ENCODE data around the gene TSPAN31. TPM values are rescaled to one million over a fixed set of nuclear protein-coding genes. Genes with fewer than 3 reads are reported as not detected.
"Not testable (repeated sequence)": the region's sequence is repeated elsewhere in the genome, so short reads cannot be mapped to it uniquely, and the experiment has no call there.

TSPAN31 gene
- total RNA-seq, 5 donors from 2014 or later (not counting 1 experiment from before 2014, with no cell fraction given), result 12.8 to 25.6 (median 15.5) TPM

DNA sequence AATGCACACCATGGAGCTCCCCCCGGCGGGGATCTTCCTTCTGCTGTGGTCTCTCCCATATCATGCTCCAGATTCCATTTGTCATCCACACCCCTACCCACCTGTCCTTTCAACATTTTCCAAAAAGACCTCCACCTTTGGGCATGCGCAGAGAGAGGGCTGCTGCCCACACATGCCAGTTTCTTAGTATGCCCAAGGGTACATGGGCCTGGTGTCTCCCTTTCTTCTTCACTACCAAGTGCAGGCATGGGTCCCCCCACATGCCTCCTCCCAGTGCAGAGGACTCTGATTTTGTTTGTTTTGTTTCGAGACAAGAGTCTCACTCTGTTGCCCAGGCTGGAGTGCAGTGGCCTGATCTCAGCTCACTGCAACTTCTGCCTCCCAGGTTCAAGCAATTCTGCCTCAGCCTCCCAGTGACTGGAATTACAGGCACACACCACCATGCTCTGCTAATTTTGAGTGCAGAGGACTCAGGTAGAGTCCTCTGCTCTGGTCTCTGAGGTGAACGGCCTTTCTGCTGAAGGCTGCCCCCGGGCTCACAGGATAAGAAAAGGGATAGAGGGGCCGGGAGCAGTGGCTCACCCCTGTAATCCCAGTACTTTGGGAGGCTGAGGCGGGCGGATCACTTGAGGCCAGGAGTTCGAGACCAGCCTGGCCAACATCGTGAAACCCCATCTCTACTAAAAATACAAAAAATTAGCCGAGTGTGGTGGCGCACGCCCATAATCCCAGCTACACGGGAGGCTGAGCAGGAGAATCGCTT, 22.8 kb upstream of the TSPAN31 start:
- Mint-ChIP-seq H3K36me3 (peaks cover 32% of the 10 kb centered on the region), H3K27ac (peak overlapping the region; percentile 70 to 79), H3K4me1 (peaks cover 18 to 24% (median 19%) of the 10 kb centered on the region in 3 donors)
- H3K4me3 Mint-ChIP-seq; H3K27ac ChIP-seq (ENCODE audit: low read length); H3K9me3 ChIP-seq; H3K27me3 Mint-ChIP-seq; ATAC-seq (replicated peaks in 1 of 4); H3K9me3 Mint-ChIP-seq; CTCF ChIA-PET; DNase-seq; H3K4me3 ChIP-seq (ENCODE audit: control insufficient read depth in 1 of 2, extremely low read depth in 1 of 2, low read length in 1 of 2); H3K27me3 ChIP-seq (replicated peaks in 1 of 2; ENCODE audit: control insufficient read depth in 2 of 2, extremely low read depth in 1 of 2, insufficient read depth in 2 of 2, low read length in 1 of 2); POLR2A ChIA-PET: not testable (repeated sequence)
- H3K4me1 ChIP-seq (ENCODE audit: control insufficient read depth in 1 of 2, extremely low read depth in 1 of 2, insufficient read depth in 2 of 2, low read length in 2 of 2), result peaks cover 0 to 15% of the 10 kb centered on the region in 2 experiments
- H3K36me3 ChIP-seq (ENCODE audit: control insufficient read depth in 2 of 2, extremely low read depth in 1 of 2, insufficient read depth in 1 of 2, low read length in 1 of 2), result peaks cover 32 to 56% of the 10 kb centered on the region in 2 donors
- WGBS (ENCODE audit: insufficient coverage), result 93% methylated on average over 5 of the region's 16 CpGs

GRCh38 chr12:57722716-57723629, 21.9 kb upstream of the TSPAN31 start:
- H3K4me1 ChIP-seq (ENCODE audit: control insufficient read depth in 1 of 2, extremely low read depth in 1 of 2, insufficient read depth in 2 of 2, low read length in 2 of 2), result peaks cover 0 to 15% of the 10 kb centered on the region in 2 experiments
- ATAC-seq (replicated peaks in 1 of 4), result peak in 1 of 4 experiments; percentile 29
- Mint-ChIP-seq H3K4me1 (peaks cover 19 to 24% (median 19%) of the 10 kb centered on the region in 3 donors), H3K9me3 (no peaks in the 10 kb centered on the region), H3K36me3 (peaks cover 34% of the 10 kb centered on the region), H3K27me3 (no peaks in the 10 kb centered on the region), H3K27ac (peak overlapping the region; percentile 38 to 66), H3K4me3 (no peak overlapping the region)
- H3K27ac ChIP-seq (ENCODE audit: low read length), result no peak overlapping the region
- WGBS (ENCODE audit: insufficient coverage), result 83% methylated on average over 2 of the region's 11 CpGs
- CTCF ChIA-PET, result interaction anchor here in 1 of 2 donors (0.6 kb wide), 1 partner anchor 1805 kb away, joined by 3 read pairs; no protein-coding TSS in a partner anchor
- no peaks in the 10 kb centered on the region for H3K9me3 ChIP-seq
- no peak overlapping the region for H3K4me3 ChIP-seq (ENCODE audit: control insufficient read depth in 1 of 2, extremely low read depth in 1 of 2, low read length in 1 of 2)
- no peaks in the 10 kb centered on the region for H3K27me3 ChIP-seq (replicated peaks in 1 of 2; ENCODE audit: control insufficient read depth in 2 of 2, extremely low read depth in 1 of 2, insufficient read depth in 2 of 2, low read length in 1 of 2)
- POLR2A ChIA-PET, result interaction anchor here in 1 of 2 donors (0.6 to 0.7 kb wide), 2 partner anchors 128 to 1711 kb away, joined by 6 to 8 read pairs; no protein-coding TSS in a partner anchor
- DNase-seq, result no peak
- peaks cover 28 to 59% of the 10 kb centered on the region in 2 donors for H3K36me3 ChIP-seq (ENCODE audit: control insufficient read depth in 2 of 2, extremely low read depth in 1 of 2, insufficient read depth in 1 of 2, low read length in 1 of 2)

DNA sequence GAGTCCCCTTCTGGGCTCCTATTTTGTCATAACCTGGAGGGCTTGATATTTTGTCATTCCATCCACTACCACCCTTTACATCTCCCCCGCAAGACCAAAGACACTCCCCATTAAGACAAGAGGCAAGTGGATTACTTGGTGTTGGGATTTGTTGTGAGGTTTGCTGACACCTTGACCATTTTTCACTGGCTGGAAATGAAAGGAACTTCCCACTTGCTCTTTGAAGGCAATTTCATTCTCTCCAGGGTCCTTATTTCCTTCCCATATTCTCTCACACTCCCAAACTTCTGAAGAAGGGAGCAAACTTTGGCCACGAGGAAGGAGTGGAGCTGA, 21.2 kb upstream of the TSPAN31 start:
- no peak for ATAC-seq (replicated peaks in 1 of 4)
- POLR2A ChIA-PET, result no interaction called here
- no CpG with 5 or more reads among the region's 2 CpGs for WGBS (ENCODE audit: insufficient coverage)
- H3K4me1 Mint-ChIP-seq, result peaks cover 19 to 24% (median 19%) of the 10 kb centered on the region in 3 donors
- no peak overlapping the region for H3K4me3 ChIP-seq (ENCODE audit: control insufficient read depth in 1 of 2, extremely low read depth in 1 of 2, low read length in 1 of 2)
- no peaks in the 10 kb centered on the region for H3K27me3 Mint-ChIP-seq
- H3K4me1 ChIP-seq (ENCODE audit: control insufficient read depth in 1 of 2, extremely low read depth in 1 of 2, insufficient read depth in 2 of 2, low read length in 2 of 2), result peaks cover 0 to 15% of the 10 kb centered on the region in 2 experiments
- CTCF ChIA-PET, result interaction anchor here in 1 of 2 donors (0.6 kb wide), 1 partner anchor 1805 kb away, joined by 3 read pairs; no protein-coding TSS in a partner anchor
- peaks cover 36% of the 10 kb centered on the region for H3K36me3 Mint-ChIP-seq
- no peak overlapping the region for H3K4me3 Mint-ChIP-seq
- H3K9me3 Mint-ChIP-seq, result no peaks in the 10 kb centered on the region
- no peaks in the 10 kb centered on the region for H3K9me3 ChIP-seq
- no peak for DNase-seq
- peak overlapping the region; percentile 7 to 66 for H3K27ac Mint-ChIP-seq
- no peak overlapping the region for H3K27ac ChIP-seq (ENCODE audit: low read length)
- no peaks in the 10 kb centered on the region for H3K27me3 ChIP-seq (replicated peaks in 1 of 2; ENCODE audit: control insufficient read depth in 2 of 2, extremely low read depth in 1 of 2, insufficient read depth in 2 of 2, low read length in 1 of 2)
- peaks cover 27 to 59% of the 10 kb centered on the region in 2 donors for H3K36me3 ChIP-seq (ENCODE audit: control insufficient read depth in 2 of 2, extremely low read depth in 1 of 2, insufficient read depth in 1 of 2, low read length in 1 of 2)

GRCh38 chr12:57724003-57724935, 20.6 kb upstream of the TSPAN31 start:
- Mint-ChIP-seq H3K27me3 (no peaks in the 10 kb centered on the region), H3K27ac (peak overlapping the region; percentile 68 to 83), H3K9me3 (no peaks in the 10 kb centered on the region), H3K4me3 (no peak overlapping the region), H3K4me1 (peaks cover 19 to 24% (median 19%) of the 10 kb centered on the region in 3 donors), H3K36me3 (peaks cover 34% of the 10 kb centered on the region)
- no peak overlapping the region for H3K27ac ChIP-seq (ENCODE audit: low read length)
- ChIA-PET POLR2A (interaction anchor here in 1 of 2 donors (0.5 kb wide), 1 partner anchor 35 kb away, joined by 3 read pairs; no protein-coding TSS in a partner anchor), CTCF (interaction anchor here in 1 of 2 donors (0.6 kb wide), 2 partner anchors 16 to 1806 kb away, joined by 3 read pairs; no protein-coding TSS in a partner anchor)
- DNase-seq (no peak), ATAC-seq (replicated peaks in 1 of 4) (peak in 3 of 4 experiments; percentile 15 to 21 (median 17))
- H3K4me1 ChIP-seq (ENCODE audit: control insufficient read depth in 1 of 2, extremely low read depth in 1 of 2, insufficient read depth in 2 of 2, low read length in 2 of 2), result peaks cover 0 to 15% of the 10 kb centered on the region in 2 experiments
- no peaks in the 10 kb centered on the region for H3K27me3 ChIP-seq (replicated peaks in 1 of 2; ENCODE audit: control insufficient read depth in 2 of 2, extremely low read depth in 1 of 2, insufficient read depth in 2 of 2, low read length in 1 of 2)
- no peaks in the 10 kb centered on the region for H3K9me3 ChIP-seq
- H3K36me3 ChIP-seq (ENCODE audit: control insufficient read depth in 2 of 2, extremely low read depth in 1 of 2, insufficient read depth in 1 of 2, low read length in 1 of 2), result peaks cover 21 to 57% of the 10 kb centered on the region in 2 donors
- H3K4me3 ChIP-seq (ENCODE audit: control insufficient read depth in 1 of 2, extremely low read depth in 1 of 2, low read length in 1 of 2), result no peak overlapping the region
- 96% methylated on average over 7 of the region's 12 CpGs for WGBS (ENCODE audit: insufficient coverage)

DNA sequence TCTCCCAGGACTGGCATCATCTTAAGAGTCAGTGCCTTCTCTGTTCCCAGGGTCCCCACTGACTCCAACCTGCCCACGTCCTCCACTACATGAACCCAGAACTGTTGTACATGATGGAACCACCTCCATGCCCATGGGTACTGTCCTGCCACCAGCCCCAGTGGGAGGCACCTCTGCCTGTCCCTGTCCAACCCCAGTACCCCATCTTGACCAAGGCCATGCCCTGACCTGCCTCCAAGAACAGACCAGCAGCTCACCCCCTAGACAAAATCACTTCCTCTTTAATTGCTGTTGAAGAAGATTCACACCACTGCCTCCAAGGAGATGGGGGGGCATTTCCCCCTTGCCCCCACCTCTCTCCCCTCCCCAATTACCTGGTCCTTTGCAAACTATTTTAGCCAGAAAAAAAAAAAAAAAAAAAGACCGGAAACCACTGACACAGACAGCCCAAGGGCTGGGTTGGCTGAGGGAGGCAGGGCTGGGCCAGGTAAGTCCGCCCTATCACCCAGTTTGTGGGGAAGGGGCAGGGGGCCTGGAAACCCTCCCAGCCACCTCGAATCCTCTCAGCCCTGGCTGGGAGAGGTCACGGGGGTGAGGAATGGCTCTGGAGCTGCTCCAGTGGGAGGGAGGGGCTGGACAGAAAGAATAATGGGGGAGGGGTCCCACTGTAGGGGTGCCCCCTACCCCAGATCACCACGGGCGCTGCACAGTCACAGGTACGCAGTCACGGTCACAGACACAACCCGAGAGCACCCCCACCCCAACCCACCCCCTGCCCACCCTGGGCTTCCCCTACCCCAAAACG, 19.7 kb upstream of the TSPAN31 start:
- ATAC-seq (replicated peaks in 1 of 4), result peak in 1 of 4 experiments; percentile 11
- Mint-ChIP-seq H3K27me3 (no peaks in the 10 kb centered on the region), H3K9me3 (no peaks in the 10 kb centered on the region), H3K27ac (peak overlapping the region; percentile 68 to 83), H3K36me3 (peaks cover 32% of the 10 kb centered on the region), H3K4me1 (peaks cover 14 to 24% (median 19%) of the 10 kb centered on the region in 3 donors), H3K4me3 (no peak overlapping the region)
- no peak overlapping the region for H3K4me3 ChIP-seq (ENCODE audit: control insufficient read depth in 1 of 2, extremely low read depth in 1 of 2, low read length in 1 of 2)
- peaks cover 20 to 57% of the 10 kb centered on the region in 2 donors for H3K36me3 ChIP-seq (ENCODE audit: control insufficient read depth in 2 of 2, extremely low read depth in 1 of 2, insufficient read depth in 1 of 2, low read length in 1 of 2)
- H3K4me1 ChIP-seq (ENCODE audit: control insufficient read depth in 1 of 2, extremely low read depth in 1 of 2, insufficient read depth in 2 of 2, low read length in 2 of 2), result peaks cover 0 to 15% of the 10 kb centered on the region in 2 experiments
- H3K9me3 ChIP-seq, result no peaks in the 10 kb centered on the region
- ChIA-PET CTCF (no interaction called here), POLR2A (interaction anchor here (0.5 kb wide), 2 partner anchors 36 to 1097 kb away, joined by 3 to 4 read pairs; no protein-coding TSS in a partner anchor)
- H3K27me3 ChIP-seq (replicated peaks in 1 of 2; ENCODE audit: control insufficient read depth in 2 of 2, extremely low read depth in 1 of 2, insufficient read depth in 2 of 2, low read length in 1 of 2), result no peaks in the 10 kb centered on the region
- no peak overlapping the region for H3K27ac ChIP-seq (ENCODE audit: low read length)
- WGBS (ENCODE audit: insufficient coverage), result 85% methylated on average over 1 of the region's 11 CpGs
- DNase-seq, result no peak

All from T-cell (primary cell).